ENCODE data around the gene TCP10L.
"Not testable (repeated sequence)": the region's sequence is repeated elsewhere in the genome, so short reads cannot be mapped to it uniquely, and the experiment has no call there.

Gene TCP10L

DNA sequence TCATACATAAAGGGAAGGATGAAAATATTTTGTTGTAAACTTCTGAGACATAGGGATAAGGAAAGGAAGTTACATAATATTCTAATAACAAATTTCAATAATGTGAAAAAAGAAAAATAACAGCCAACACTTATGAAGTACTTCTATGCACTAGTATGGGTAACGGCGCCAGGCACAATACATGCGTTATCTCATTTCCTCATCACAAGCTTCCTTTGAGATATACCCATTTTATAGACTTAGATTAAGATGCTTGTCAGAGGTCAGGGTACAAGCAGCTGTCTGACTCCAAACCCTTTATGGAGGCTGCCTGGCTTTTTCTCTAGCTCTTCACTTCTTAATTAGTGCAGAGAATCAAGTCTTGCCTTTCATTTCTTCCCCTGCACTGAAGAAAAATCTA is 41.3 kb downstream of the TCP10L start:
- H3K4me3 ChIP-seq (ENCODE audit: low read depth, low read length) = no peak overlapping the region
- TF ChIP-seq, protein P1, sequence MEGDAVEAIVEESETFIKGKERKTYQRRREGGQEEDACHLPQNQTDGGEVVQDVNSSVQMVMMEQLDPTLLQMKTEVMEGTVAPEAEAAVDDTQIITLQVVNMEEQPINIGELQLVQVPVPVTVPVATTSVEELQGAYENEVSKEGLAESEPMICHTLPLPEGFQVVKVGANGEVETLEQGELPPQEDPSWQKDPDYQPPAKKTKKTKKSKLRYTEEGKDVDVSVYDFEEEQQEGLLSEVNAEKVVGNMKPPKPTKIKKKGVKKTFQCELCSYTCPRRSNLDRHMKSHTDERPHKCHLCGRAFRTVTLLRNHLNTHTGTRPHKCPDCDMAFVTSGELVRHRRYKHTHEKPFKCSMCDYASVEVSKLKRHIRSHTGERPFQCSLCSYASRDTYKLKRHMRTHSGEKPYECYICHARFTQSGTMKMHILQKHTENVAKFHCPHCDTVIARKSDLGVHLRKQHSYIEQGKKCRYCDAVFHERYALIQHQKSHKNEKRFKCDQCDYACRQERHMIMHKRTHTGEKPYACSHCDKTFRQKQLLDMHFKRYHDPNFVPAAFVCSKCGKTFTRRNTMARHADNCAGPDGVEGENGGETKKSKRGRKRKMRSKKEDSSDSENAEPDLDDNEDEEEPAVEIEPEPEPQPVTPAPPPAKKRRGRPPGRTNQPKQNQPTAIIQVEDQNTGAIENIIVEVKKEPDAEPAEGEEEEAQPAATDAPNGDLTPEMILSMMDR (IDR thresholded peaks at IDR 0.05; ENCODE audit: borderline replicate concordance, insufficient read depth, low read depth, low read length) = no peak

DNA sequence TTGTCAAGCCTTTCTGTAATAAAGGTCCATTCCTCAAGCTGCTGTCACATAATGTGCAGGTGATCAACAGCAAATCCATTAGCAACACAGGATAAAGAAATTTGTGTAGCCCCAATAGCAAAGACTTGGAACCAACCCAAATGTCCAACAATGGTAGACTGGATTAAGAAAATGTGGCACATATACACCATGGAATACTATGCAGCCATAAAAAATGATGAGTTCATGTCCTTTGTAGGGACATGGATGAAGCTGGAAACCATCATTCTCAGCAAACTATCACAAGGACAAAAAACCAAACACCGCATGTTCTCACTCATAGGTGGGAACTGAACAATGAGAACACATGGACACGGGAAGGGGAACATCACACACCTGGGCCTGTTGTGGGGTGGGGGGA is 42.3 kb downstream of the TCP10L start:
- not testable (repeated sequence) for H3K4me3 ChIP-seq (ENCODE audit: low read depth, low read length)

DNA sequence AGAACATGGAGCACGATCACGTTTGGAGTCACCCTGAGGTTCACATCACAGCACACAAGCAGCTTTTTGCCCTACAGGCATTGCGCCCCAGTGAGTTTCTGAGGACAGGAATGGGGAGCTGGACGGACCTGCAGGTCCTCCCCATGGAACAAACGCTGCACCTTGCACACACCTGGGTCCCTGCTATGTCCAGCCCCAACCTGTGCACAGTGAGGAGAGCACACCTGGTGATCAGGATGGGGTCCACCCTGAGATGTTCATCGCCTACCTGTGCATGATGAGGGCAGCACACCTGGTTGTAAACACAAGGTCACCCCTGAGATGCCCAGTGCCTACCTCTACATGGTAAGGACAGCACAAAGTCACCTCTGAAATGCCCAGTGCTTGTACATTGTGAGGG is 45.9 kb downstream of the TCP10L start:
- TF ChIP-seq, protein P1 (IDR thresholded peaks at IDR 0.05; ENCODE audit: borderline replicate concordance, insufficient read depth, low read depth, low read length) = no peak
- no peak overlapping the region for H3K4me3 ChIP-seq (ENCODE audit: low read depth, low read length)

DNA sequence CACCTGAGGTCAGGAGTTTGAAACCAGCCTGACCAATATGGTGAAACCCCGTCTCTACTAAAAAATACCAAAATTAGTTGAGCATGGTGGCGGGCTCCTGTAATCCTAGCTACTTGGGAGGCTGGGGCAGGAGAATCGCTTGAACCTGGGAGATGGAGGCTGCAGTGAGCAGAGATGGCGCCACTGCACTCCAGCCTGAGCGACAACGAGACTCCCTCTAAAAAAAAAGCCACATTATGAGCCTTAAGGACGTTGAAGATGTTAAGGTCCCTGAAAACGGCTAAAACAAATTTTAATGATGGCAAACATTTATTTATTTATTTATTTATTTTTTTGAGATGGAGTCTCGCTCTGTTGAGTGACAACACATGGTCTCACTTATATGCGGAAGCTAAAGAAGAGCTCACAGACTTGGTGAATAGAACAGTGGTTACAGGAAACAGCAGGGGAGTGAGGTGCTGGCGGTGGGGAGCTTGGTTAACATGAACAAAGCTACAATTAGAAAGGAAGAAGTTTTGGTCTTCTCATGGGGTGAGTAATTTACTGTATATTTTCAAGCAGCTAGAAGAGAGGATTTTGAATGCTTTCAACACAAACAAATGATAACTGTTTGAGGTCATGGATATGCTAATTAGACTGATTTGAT is 47.1 kb downstream of the TCP10L start:
- TF ChIP-seq, protein P1 (IDR thresholded peaks at IDR 0.05; ENCODE audit: borderline replicate concordance, insufficient read depth, low read depth, low read length) = no peak
- H3K4me3 ChIP-seq (ENCODE audit: low read depth, low read length) = no peak overlapping the region

DNA sequence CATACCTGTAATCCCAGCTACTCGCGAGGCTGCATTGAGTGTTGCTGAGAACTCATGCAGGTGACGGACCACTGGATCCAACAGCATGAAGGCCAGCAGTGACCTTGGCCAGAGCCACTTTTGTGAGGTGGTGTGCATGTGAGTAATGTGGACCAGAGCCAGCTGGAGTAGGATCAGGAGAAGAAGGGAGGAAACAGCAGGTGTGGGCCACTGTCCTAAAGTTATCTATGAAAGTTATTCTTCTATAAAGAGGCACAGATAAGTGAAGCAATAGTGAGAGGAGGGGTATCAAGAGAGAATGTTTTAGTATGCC is 47.8 kb downstream of the TCP10L start:
- H3K4me3 ChIP-seq (ENCODE audit: low read depth, low read length) = no peak overlapping the region
- TF ChIP-seq, protein P1 (IDR thresholded peaks at IDR 0.05; ENCODE audit: borderline replicate concordance, insufficient read depth, low read depth, low read length) = no peak

DNA sequence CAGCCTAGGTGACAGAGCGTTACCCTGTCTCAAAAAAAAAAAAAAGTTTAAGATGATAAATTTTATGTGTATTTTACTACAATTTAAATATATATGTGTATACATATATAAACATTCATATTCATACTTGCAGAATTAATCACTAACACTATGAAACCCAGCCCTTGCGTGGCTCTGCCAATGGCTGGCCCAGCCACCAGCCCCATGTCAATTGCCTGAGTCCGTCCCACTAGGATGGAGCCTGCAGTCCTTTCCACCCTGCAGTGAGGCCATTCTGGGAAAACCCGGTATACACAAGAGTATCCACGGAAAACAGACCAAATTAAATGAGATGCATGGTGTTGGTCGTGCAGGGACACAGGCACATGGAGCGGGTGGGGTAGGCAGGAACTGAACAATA is 49.7 kb downstream of the TCP10L start:
- TF ChIP-seq, protein P1 (IDR thresholded peaks at IDR 0.05; ENCODE audit: borderline replicate concordance, insufficient read depth, low read depth, low read length) = no peak
- H3K4me3 ChIP-seq (ENCODE audit: low read depth, low read length) = no peak overlapping the region

DNA sequence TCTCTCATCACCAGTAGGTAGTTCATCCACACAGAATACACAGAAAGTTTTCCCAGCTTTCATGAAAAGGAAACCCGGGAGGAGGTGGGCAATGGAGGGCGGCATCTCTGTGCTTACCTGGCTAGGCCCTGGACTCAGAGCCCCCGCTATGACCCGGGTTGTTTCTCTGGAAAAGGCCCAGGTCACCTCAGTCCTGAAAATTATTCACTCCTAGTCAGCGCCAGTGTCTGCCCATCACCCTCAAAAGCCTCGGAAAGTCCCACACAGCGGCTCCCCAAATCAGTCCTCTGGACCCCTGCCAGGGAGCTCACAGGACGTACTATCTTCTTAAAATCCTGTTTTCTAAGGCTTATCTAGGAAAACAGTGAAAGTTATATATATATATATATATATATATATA is 51.2 kb downstream of the TCP10L start:
- TF ChIP-seq, protein P1 (IDR thresholded peaks at IDR 0.05; ENCODE audit: borderline replicate concordance, insufficient read depth, low read depth, low read length) = no peak
- H3K4me3 ChIP-seq (ENCODE audit: low read depth, low read length) = no peak overlapping the region

DNA sequence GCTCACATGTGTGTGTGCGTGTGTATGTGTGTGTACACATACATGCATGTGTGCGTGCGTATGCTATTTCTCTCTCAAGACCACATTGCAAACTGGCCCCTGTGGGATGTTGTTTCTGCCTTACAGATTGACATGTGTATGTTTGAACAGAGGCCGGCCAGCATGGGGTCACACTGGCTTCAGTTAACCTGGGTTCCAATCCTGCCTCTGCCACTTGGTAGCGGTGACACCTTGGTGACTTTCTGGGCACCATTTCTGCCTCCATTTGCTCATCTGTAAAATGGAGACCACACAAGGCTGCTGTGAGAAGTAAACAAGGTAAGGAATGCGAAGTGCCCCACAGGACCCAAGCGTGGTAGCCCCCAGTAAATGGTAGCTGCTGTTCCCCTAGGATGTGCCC is 51.7 kb downstream of the TCP10L start:
- TF ChIP-seq, protein P1 (IDR thresholded peaks at IDR 0.05; ENCODE audit: borderline replicate concordance, insufficient read depth, low read depth, low read length) = no peak
- H3K4me3 ChIP-seq (ENCODE audit: low read depth, low read length) = no peak overlapping the region
